ENCODE results near the gene DMD.

DNA sequence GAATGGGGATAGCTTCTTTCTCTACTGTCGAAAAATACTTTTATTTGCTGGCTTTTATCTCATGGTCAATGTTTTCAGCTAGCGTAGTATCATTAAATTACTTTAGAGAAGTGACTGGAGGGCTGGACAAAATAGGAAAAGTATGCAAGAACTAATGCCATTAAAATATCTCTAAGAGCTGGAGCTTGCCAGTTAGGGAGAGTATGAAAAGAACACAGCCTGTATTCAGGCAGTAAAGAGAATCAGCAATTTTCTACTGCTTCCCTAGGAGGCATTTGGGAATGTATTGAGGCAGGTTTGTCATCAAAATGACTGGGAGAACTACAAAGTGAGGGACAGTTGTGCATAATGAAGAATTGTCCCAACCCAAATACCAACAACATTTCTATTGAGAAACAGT is 2096.5 kb downstream of the DMD start:
- TF ChIP-seq CEBPG (CRISPR knock-in tag; IDR thresholded peaks at IDR 0.05) (no peak), POLR2AphosphoS5 (IDR thresholded peaks at IDR 0.05; ENCODE audit: low read depth, low read length) (no peak)
- TF ChIP-seq, protein P1, sequence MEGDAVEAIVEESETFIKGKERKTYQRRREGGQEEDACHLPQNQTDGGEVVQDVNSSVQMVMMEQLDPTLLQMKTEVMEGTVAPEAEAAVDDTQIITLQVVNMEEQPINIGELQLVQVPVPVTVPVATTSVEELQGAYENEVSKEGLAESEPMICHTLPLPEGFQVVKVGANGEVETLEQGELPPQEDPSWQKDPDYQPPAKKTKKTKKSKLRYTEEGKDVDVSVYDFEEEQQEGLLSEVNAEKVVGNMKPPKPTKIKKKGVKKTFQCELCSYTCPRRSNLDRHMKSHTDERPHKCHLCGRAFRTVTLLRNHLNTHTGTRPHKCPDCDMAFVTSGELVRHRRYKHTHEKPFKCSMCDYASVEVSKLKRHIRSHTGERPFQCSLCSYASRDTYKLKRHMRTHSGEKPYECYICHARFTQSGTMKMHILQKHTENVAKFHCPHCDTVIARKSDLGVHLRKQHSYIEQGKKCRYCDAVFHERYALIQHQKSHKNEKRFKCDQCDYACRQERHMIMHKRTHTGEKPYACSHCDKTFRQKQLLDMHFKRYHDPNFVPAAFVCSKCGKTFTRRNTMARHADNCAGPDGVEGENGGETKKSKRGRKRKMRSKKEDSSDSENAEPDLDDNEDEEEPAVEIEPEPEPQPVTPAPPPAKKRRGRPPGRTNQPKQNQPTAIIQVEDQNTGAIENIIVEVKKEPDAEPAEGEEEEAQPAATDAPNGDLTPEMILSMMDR (CRISPR knock-in tag; IDR thresholded peaks at IDR 0.05) = no peak
- TF ChIP-seq, protein P2, sequence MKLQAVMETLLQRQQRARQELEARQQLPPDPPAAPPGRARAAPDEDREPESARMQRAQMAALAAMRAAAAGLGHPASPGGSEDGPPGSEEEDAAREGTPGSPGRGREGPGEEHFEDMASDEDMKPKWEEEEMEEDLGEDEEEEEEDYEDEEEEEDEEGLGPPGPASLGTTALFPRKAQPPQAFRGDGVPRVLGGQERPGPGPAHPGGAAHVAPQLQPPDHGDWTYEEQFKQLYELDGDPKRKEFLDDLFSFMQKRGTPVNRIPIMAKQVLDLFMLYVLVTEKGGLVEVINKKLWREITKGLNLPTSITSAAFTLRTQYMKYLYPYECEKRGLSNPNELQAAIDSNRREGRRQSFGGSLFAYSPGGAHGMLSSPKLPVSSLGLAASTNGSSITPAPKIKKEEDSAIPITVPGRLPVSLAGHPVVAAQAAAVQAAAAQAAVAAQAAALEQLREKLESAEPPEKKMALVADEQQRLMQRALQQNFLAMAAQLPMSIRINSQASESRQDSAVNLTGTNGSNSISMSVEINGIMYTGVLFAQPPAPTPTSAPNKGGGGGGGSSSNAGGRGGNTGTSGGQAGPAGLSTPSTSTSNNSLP (IDR thresholded peaks at IDR 0.05; ENCODE audit: low read depth, low read length) = no peak

Data from HepG2 (cell line).